ENCODE measurements around the gene ABCA5. TPM values are rescaled to one million over a fixed set of nuclear protein-coding genes. Genes with fewer than 3 reads are reported as not detected.

The ABCA5 gene
- total and polyA plus RNA-seq, 9 of the 15 experiments (the other 6 are each of a cell fraction or from before 2014, with no cell fraction given), result 0.74 to 2.3 (median 1.4) TPM

GRCh38 chr17:69314246-69315065 lies 12.5 kb downstream of the ABCA5 start:
- Histone ChIP-seq H3K9me3 (replicated peaks; ENCODE audit: control insufficient read depth, insufficient read depth, low read depth, low read length) (no peaks in the 10 kb centered on the region), H3K9ac (ENCODE audit: insufficient read depth in 1 of 2, low read depth in 2 of 2, low read length in 2 of 2) (no peak overlapping the region), H4K20me1 (replicated peaks; ENCODE audit: control insufficient read depth, insufficient read depth, low read length) (no peaks in the 10 kb centered on the region), H3K27ac (ENCODE audit: extremely low read depth, low read depth, low read length) (no peak overlapping the region), H3K4me2 (ENCODE audit: insufficient read depth, low read length) (no peak overlapping the region), H2AFZ (ENCODE audit: low read depth, low read length) (no peak overlapping the region), H3K36me3 (ENCODE audit: control insufficient read depth, insufficient read depth, low read length) (no peaks in the 10 kb centered on the region), H3K4me1 (replicated peaks in 1 of 2; ENCODE audit: control insufficient read depth in 2 of 2, insufficient read depth in 2 of 2, low read length in 2 of 2) (no peaks in the 10 kb centered on the region), H3K27me3 (ENCODE audit: control insufficient read depth in 2 of 2, insufficient read depth in 2 of 2, low read length in 2 of 2) (0 out of 5 replicates have a peak, but pooled peaks cover 0 to 2% of the 10 kb centered on the region in 2 experiments), H3K79me2 (ENCODE audit: control insufficient read depth, insufficient read depth, low read length) (no peaks in the 10 kb centered on the region), H3K9me1 (ENCODE audit: control insufficient read depth, insufficient read depth, low read length) (no peaks in the 10 kb centered on the region), H3K4me3 (no peak overlapping the region)
- ATAC-seq (no peak), FAIRE-seq (no peak), DNase-seq (ENCODE audit: extremely low read depth in 1 of 4, low spot score in 3 of 4) (no peak)
- in situ Hi-C loops (cut with MboI) (no loop called here), intact Hi-C loops (cut with micrococcal nuclease) (no loop called here)
- 3% methylated on average over 6 of the region's 6 CpGs for WGBS (ENCODE audit: insufficient coverage, low coverage, missing lambda C conversion rate)
- CTCF ChIA-PET (ENCODE audit: low intra/inter-chr PET ratio), result no interaction called here
- no TSS peak for BruUV-seq (replicated peaks)
- TF ChIP-seq SAFB (IDR thresholded peaks at IDR 0.05; ENCODE audit: borderline replicate concordance, low read depth, low read length) (no peak), RBM34 (IDR thresholded peaks at IDR 0.05; ENCODE audit: borderline replicate concordance, insufficient read depth, low read length) (no peak), MLX (CRISPR knock-in tag; conservative IDR thresholded peaks at IDR 0.05) (no peak), PTRF (tag; IDR thresholded peaks at IDR 0.05) (no peak), GABPB2 (CRISPR knock-in tag; conservative IDR thresholded peaks at IDR 0.05) (no peak), MTA1 (IDR thresholded peaks at IDR 0.05; ENCODE audit: borderline replicate concordance) (no peak), HINFP (tag; conservative IDR thresholded peaks at IDR 0.05; ENCODE audit: low read depth) (no peak), ZFP1 (CRISPR knock-in tag; IDR thresholded peaks at IDR 0.05) (no peak), TAF15 (IDR thresholded peaks at IDR 0.05; ENCODE audit: low read depth, low read length) (no peak)
- POLR2A ChIA-PET, result interaction anchor here (0.8 to 1.7 kb wide), 2 partner anchors 8 to 12 kb away, joined by 3 to 5 read pairs; partner anchors contain the start of gene ABCA5
